Common myeloid progenitor, CD34-positive (primary cell): ENCODE measurements around the gene LTBP3.

Experiments
- CTCF ChIA-PET: fragments of 350-600 bp; sonication (Branson Sonifier 250); formaldehyde crosslinking; loops from one replicate; lab custom pipeline; 2021; ENCODE audit warnings: antibody characterized with exemption; lab: Charles Lee
- POLR2A ChIA-PET: fragments of 350-600 bp; sonication (Branson Sonifier 250); formaldehyde crosslinking; loops from one replicate; lab custom pipeline; 2021; ENCODE audit warnings: antibody characterized with exemption; lab: Charles Lee
- DNase-seq, 3 donors: peaks; one replicate each; pipeline versions ENCODE4 v3.0.0 to v3.0.0-alpha.2; 2013
- H3K27ac ChIP-seq, 2 experiments: 1 replicate in 1 of 2; 2 replicates in 1 of 2; pipeline ENCODE4 v1.7.0; 2013; ENCODE audit warnings: inconsistent platforms in 2 of 2, low read length in 2 of 2, mild to moderate bottlenecking in 2 of 2, low read depth in 1 of 2, moderate library complexity in 1 of 2; ENCODE audit not compliant: severe bottlenecking in 2 of 2, insufficient read depth in 1 of 2, poor library complexity in 1 of 2
- H3K27me3 ChIP-seq, 5 experiments: replicated peaks in 2 of 5; 1 replicate in 3 of 5; 2 replicates in 2 of 5; pipeline versions ENCODE4 v1.6.1 to v1.7.0; 2013; ENCODE audit warnings: low read length in 4 of 5, mild to moderate bottlenecking in 2 of 5, moderate library complexity in 2 of 5, inconsistent platforms in 1 of 5; ENCODE audit not compliant: insufficient read depth in 5 of 5, control insufficient read depth in 4 of 5
- H3K36me3 ChIP-seq, 4 experiments: 1 replicate in 2 of 4; 2 replicates in 2 of 4; pipeline versions ENCODE4 v1.6.1 to v1.7.0; 2013; ENCODE audit warnings: low read length in 3 of 4, control low read depth in 1 of 4, mild to moderate bottlenecking in 1 of 4; ENCODE audit not compliant: control insufficient read depth in 4 of 4, insufficient read depth in 4 of 4
- H3K4me1 ChIP-seq, 4 experiments: 1 replicate in 3 of 4; 2 replicates in 1 of 4; pipeline versions ENCODE4 v1.6.1 to v1.7.1; 2013; ENCODE audit warnings: low read length in 3 of 4, mild to moderate bottlenecking in 3 of 4, control low read depth in 1 of 4, inconsistent platforms in 1 of 4, moderate library complexity in 1 of 4; ENCODE audit not compliant: control insufficient read depth in 4 of 4, insufficient read depth in 4 of 4; ENCODE audit errors: control extremely low read depth in 1 of 4
- H3K4me3 ChIP-seq, 7 experiments: 1 replicate in 4 of 7; 2 replicates in 3 of 7; pipeline versions ENCODE4 v1.5.1 to v1.7.0; 2013; ENCODE audit warnings: mild to moderate bottlenecking in 7 of 7, low read length in 6 of 7, moderate library complexity in 6 of 7, inconsistent platforms in 2 of 7, low read depth in 2 of 7, control low read depth in 1 of 7; ENCODE audit not compliant: insufficient read depth in 4 of 7, control insufficient read depth in 1 of 7; ENCODE audit errors: extremely low read depth in 1 of 7
- H3K9me3 ChIP-seq, 5 experiments: 1 replicate in 4 of 5; 2 replicates in 1 of 5; pipeline versions ENCODE4 v1.6.1 to v1.7.1; 2013; ENCODE audit warnings: low read length in 4 of 5, mild to moderate bottlenecking in 2 of 5, inconsistent platforms in 1 of 5, low read depth in 1 of 5, moderate library complexity in 1 of 5; ENCODE audit not compliant: control insufficient read depth in 4 of 5, insufficient read depth in 2 of 5; ENCODE audit errors: control extremely low read depth in 1 of 5
- WGBS: methylation state at CpG from one replicate; pipeline ENCODE4 v1.1.5; 2013; ENCODE audit not compliant: insufficient coverage; 5-methylcytosine and 5-hydroxymethylcytosine counted together

Gene LTBP3

GRCh38 chr11:65493367-65494176, 64.6 kb downstream of the LTBP3 start:
- ChIA-PET CTCF (interaction anchor here (0.6 to 26.9 kb wide), 4 partner anchors 11 to 21 kb away, joined by 3 to 653 read pairs (median 4); no protein-coding TSS in a partner anchor), POLR2A (interaction anchor here (0.7 to 26.7 kb wide), 4 partner anchors 8 to 21 kb away, joined by 4 to 1072 read pairs (median 19); no protein-coding TSS in a partner anchor)
- DNase-seq, result peak in 1 of 3 donors; percentile 34
- WGBS, result 97% methylated on average over 11 of the region's 12 CpGs
- peak overlapping the region in 3 of 7 experiments; percentile 11 to 50 (median 28) for H3K4me3 ChIP-seq
- no peaks in the 10 kb centered on the region for H3K36me3 ChIP-seq
- H3K9me3 ChIP-seq, result no peaks in the 10 kb centered on the region
- peaks cover 19 to 90% (median 80%) of the 10 kb centered on the region in 4 experiments for H3K4me1 ChIP-seq
- H3K27ac ChIP-seq, result peak overlapping the region; percentile 61 to 85
- no peaks in the 10 kb centered on the region for H3K27me3 ChIP-seq

- Histone ChIP-seq H3K27ac (peak overlapping the region; percentile 61 to 85), H3K36me3 (no peaks in the 10 kb centered on the region), H3K9me3 (no peaks in the 10 kb centered on the region), H3K4me3 (peak overlapping the region in 5 of 7 experiments; percentile 5 to 50 (median 11)), H3K27me3 (no peaks in the 10 kb centered on the region), H3K4me1 (peaks cover 19 to 90% (median 82%) of the 10 kb centered on the region in 4 experiments)
- DNase-seq, result peak in 2 of 3 donors; percentile 61 to 62
- ChIA-PET CTCF (interaction anchor here (0.9 to 26.9 kb wide), 4 partner anchors 12 to 125 kb away, joined by 3 to 653 read pairs (median 3); no protein-coding TSS in a partner anchor), POLR2A (interaction anchor here (2.6 to 26.7 kb wide), 3 partner anchors 8 to 20 kb away, joined by 16 to 1072 read pairs (median 22); no protein-coding TSS in a partner anchor)
- 25% methylated on average over 4 of the region's 6 CpGs for WGBS
These were observed 65.4 kb downstream of the LTBP3 start for GRCh38 chr11:65492637-65493366.

- DNase-seq, result no peak
- H3K27ac ChIP-seq, result peak overlapping the region; percentile 61 to 85
- H3K36me3 ChIP-seq, result no peaks in the 10 kb centered on the region
- H3K9me3 ChIP-seq, result no peaks in the 10 kb centered on the region
- ChIA-PET CTCF (interaction anchor here (0.9 to 26.9 kb wide), 3 partner anchors 12 to 124 kb away, joined by 3 to 653 read pairs (median 3); no protein-coding TSS in a partner anchor), POLR2A (interaction anchor here (2.6 to 26.7 kb wide), 3 partner anchors 9 to 19 kb away, joined by 16 to 1072 read pairs (median 22); no protein-coding TSS in a partner anchor)
- H3K4me1 ChIP-seq, result peaks cover 19 to 91% (median 85%) of the 10 kb centered on the region in 4 experiments
- no peaks in the 10 kb centered on the region for H3K27me3 ChIP-seq
- H3K4me3 ChIP-seq, result peak overlapping the region in 1 of 7 experiments; percentile 50
- WGBS, result 35% methylated on average over 4 of the region's 4 CpGs
These were observed 65.8 kb downstream of the LTBP3 start for GRCh38 chr11:65492387-65492636.

GRCh38 chr11:65491614-65492386, 66.4 kb downstream of the LTBP3 start:
- Histone ChIP-seq H3K9me3 (no peaks in the 10 kb centered on the region), H3K36me3 (no peaks in the 10 kb centered on the region), H3K4me3 (peak overlapping the region in 1 of 7 experiments; percentile 29), H3K27ac (peak overlapping the region in 1 of 2 experiments; percentile 85), H3K4me1 (peaks cover 19 to 93% (median 85%) of the 10 kb centered on the region in 4 experiments), H3K27me3 (no peaks in the 10 kb centered on the region)
- ChIA-PET POLR2A (interaction anchor here (2.6 to 26.7 kb wide), 3 partner anchors 9 to 19 kb away, joined by 16 to 1072 read pairs (median 22); no protein-coding TSS in a partner anchor), CTCF (interaction anchor here (0.9 to 26.9 kb wide), 3 partner anchors 19 to 124 kb away, joined by 3 to 653 read pairs (median 4); no protein-coding TSS in a partner anchor)
- 80% methylated on average over 12 of the region's 17 CpGs for WGBS
- peak in 2 of 3 donors; percentile 46 to 62 for DNase-seq

GRCh38 chr11:65491163-65491465, 67.0 kb downstream of the LTBP3 start:
- no peak for DNase-seq
- no peaks in the 10 kb centered on the region for H3K36me3 ChIP-seq
- H3K9me3 ChIP-seq, result no peaks in the 10 kb centered on the region
- ChIA-PET CTCF (interaction anchor here (1.1 to 26.9 kb wide), 2 partner anchors 18 to 44 kb away, joined by 4 to 653 read pairs; no protein-coding TSS in a partner anchor), POLR2A (interaction anchor here (0.8 to 26.7 kb wide), 4 partner anchors 10 to 18 kb away, joined by 4 to 1072 read pairs (median 19); no protein-coding TSS in a partner anchor)
- no peaks in the 10 kb centered on the region for H3K27me3 ChIP-seq
- H3K4me3 ChIP-seq, result no peak overlapping the region
- WGBS, result 81% methylated on average over 3 of the region's 3 CpGs
- peak overlapping the region in 1 of 2 experiments; percentile 85 for H3K27ac ChIP-seq
- H3K4me1 ChIP-seq, result peaks cover 12 to 89% (median 81%) of the 10 kb centered on the region in 4 experiments

- ChIA-PET POLR2A (interaction anchor here (5.3 to 26.7 kb wide), 2 partner anchors 12 to 17 kb away, joined by 91 to 1072 read pairs; partner anchors contain the start of gene MALAT1), CTCF (interaction anchor here (1.5 to 26.9 kb wide), 4 partner anchors 9 to 74 kb away, joined by 4 to 653 read pairs (median 16); partner anchors contain the start of gene MALAT1)
- DNase-seq, result no peak
- no peaks in the 10 kb centered on the region for H3K9me3 ChIP-seq
- no peak overlapping the region for H3K4me3 ChIP-seq
- no peak overlapping the region for H3K27ac ChIP-seq
- H3K36me3 ChIP-seq, result no peaks in the 10 kb centered on the region
- WGBS, result 100% methylated on average over 5 of the region's 8 CpGs
- no peaks in the 10 kb centered on the region for H3K27me3 ChIP-seq
- peaks cover 10 to 77% (median 71%) of the 10 kb centered on the region in 4 experiments for H3K4me1 ChIP-seq
These were observed 68.3 kb downstream of the LTBP3 start for GRCh38 chr11:65489706-65490320.
